IMR-90 (cell line): ENCODE data around the gene SLC24A3. TPM values are rescaled to one million over a fixed set of nuclear protein-coding genes. Genes with fewer than 3 reads are reported as not detected.
A peak's percentile ranks its signal among the peaks of the same experiment; 100 is the strongest.

ENCODE experiments used
- ATAC-seq: fragments of 200-7000 bp; cut with Tn5 transposase; 2 replicates; pipeline ENCODE4 v1.9.1; 2020; ENCODE audit warnings: low read depth, mild to moderate bottlenecking, moderate library complexity
- BruUV-seq: library from RNA; stranded (reverse); fragments of 400-500 nt; replicated peaks from 2 replicates; lab custom pipeline; 2021; lab: Mats Ljungman, UMichigan
- CTCF ChIA-PET: fragments of 300-600 bp; formaldehyde crosslinking; extraction: SDS; loops from one replicate; lab custom pipeline; 2021; ENCODE audit warnings: antibody characterized with exemption; lab: Yijun Ruan, JAX
- POLR2A ChIA-PET: fragments of 300-600 bp; sonication (Branson Sonifier 250); formaldehyde crosslinking; loops from one replicate; lab custom pipeline; 2022; ENCODE audit warnings: antibody characterized with exemption; ENCODE audit not compliant: unreplicated experiment; lab: Charles Lee
- DNase-seq: peaks from one replicate; pipeline ENCODE4 v3.0.0; 2013
- H2AFZ ChIP-seq: replicated peaks from 2 replicates; pipeline ENCODE3; 2013; ENCODE audit warnings: low read length, mild to moderate bottlenecking; ENCODE audit not compliant: poor library complexity
- H2AK5ac ChIP-seq: 2 replicates; pipeline ENCODE4 v1.6.1; 2013; ENCODE audit warnings: low read depth, low read length, inconsistent platforms
- H2AK9ac ChIP-seq: replicated peaks from 2 replicates; pipeline ENCODE3; 2013; ENCODE audit warnings: mild to moderate bottlenecking, low read depth, low read length, moderate library complexity; ENCODE audit not compliant: poor library complexity
- H2BK120ac ChIP-seq: 2 replicates; pipeline ENCODE4 v1.6.1; 2013; ENCODE audit warnings: low read depth, low read length, inconsistent platforms
- H2BK15ac ChIP-seq: 3 replicates; pipeline ENCODE4 v1.6.1; 2013; ENCODE audit warnings: low read depth, low read length, inconsistent platforms
- H2BK20ac ChIP-seq: 2 replicates; pipeline ENCODE4 v1.6.1; 2013; ENCODE audit warnings: low read depth, mild to moderate bottlenecking, inconsistent platforms, low read length, moderate library complexity
- H2BK5ac ChIP-seq: 2 replicates; pipeline ENCODE4 v1.6.1; 2013; ENCODE audit warnings: mild to moderate bottlenecking, low read depth, low read length, inconsistent platforms; ENCODE audit not compliant: poor library complexity, severe bottlenecking
- H3K14ac ChIP-seq: replicated peaks from 2 replicates; pipeline ENCODE4 v1.6.1; 2013; ENCODE audit warnings: low read depth, low read length, inconsistent platforms
- H3K18ac ChIP-seq: 2 replicates; pipeline ENCODE4 v1.6.1; 2013; ENCODE audit warnings: low read depth, low read length, control low read depth
- H3K23ac ChIP-seq: 2 replicates; pipeline ENCODE4 v1.6.1; 2013; ENCODE audit warnings: low read depth, low read length, inconsistent platforms
- H3K27ac ChIP-seq: 2 replicates; pipeline ENCODE4 v1.5.1; 2013; ENCODE audit warnings: mild to moderate bottlenecking, control low read depth, low read length; ENCODE audit not compliant: insufficient read depth
- H3K27me3 ChIP-seq: 2 replicates; pipeline ENCODE4 v1.6.1; 2013; ENCODE audit warnings: low read length; ENCODE audit not compliant: control insufficient read depth, insufficient read depth
- H3K36me3 ChIP-seq: 2 replicates; pipeline ENCODE4 v1.6.1; 2013; ENCODE audit warnings: low read length, mixed read lengths; ENCODE audit not compliant: control insufficient read depth, insufficient read depth
- H3K4ac ChIP-seq: 2 replicates; pipeline ENCODE4 v1.6.1; 2013; ENCODE audit warnings: low read depth, low read length, inconsistent platforms
- H3K4me1 ChIP-seq: 2 replicates; pipeline ENCODE4 v1.6.1; 2013; ENCODE audit warnings: low read length, mixed read lengths; ENCODE audit not compliant: control insufficient read depth, insufficient read depth
- H3K4me2 ChIP-seq: 2 replicates; pipeline ENCODE4 v1.6.1; 2013; ENCODE audit warnings: low read depth, mild to moderate bottlenecking, control low read depth, low read length, moderate library complexity
- H3K4me3 ChIP-seq: 2 replicates; pipeline ENCODE4 v1.5.1; 2013; ENCODE audit warnings: low read depth, mild to moderate bottlenecking, control low read depth, low read length, moderate library complexity; ENCODE audit not compliant: insufficient read depth
- H3K56ac ChIP-seq: 2 replicates; pipeline ENCODE4 v1.6.1; 2013; ENCODE audit warnings: low read length, inconsistent platforms; ENCODE audit not compliant: insufficient read depth; ENCODE audit errors: extremely low read depth
- H3K79me1 ChIP-seq, 2 experiments: 2 replicates each; pipeline ENCODE4 v1.6.1; 2013; ENCODE audit warnings: low read length in 2 of 2, inconsistent platforms in 1 of 2, low read depth in 1 of 2
- H3K9ac ChIP-seq: 2 replicates; pipeline ENCODE4 v1.6.1; 2013; ENCODE audit warnings: low read depth, low read length, control low read depth
- H3K9me1 ChIP-seq: 2 replicates; pipeline ENCODE4 v1.6.1; 2013; ENCODE audit warnings: low read length, inconsistent platforms; ENCODE audit not compliant: insufficient read depth
- H3K9me3 ChIP-seq: 2 replicates; pipeline ENCODE4 v1.6.1; 2013; ENCODE audit warnings: low read length; ENCODE audit not compliant: control insufficient read depth, insufficient read depth
- H4K20me1 ChIP-seq: 2 replicates; pipeline ENCODE4 v1.6.1; 2013; ENCODE audit warnings: low read length, inconsistent platforms; ENCODE audit not compliant: insufficient read depth
- H4K5ac ChIP-seq: 2 replicates; pipeline ENCODE4 v1.6.1; 2013; ENCODE audit warnings: mild to moderate bottlenecking, low read depth, low read length, control low read depth
- H4K8ac ChIP-seq, 2 experiments: 2 replicates each; pipeline ENCODE4 v1.6.1; 2013; ENCODE audit warnings: low read depth in 2 of 2, low read length in 2 of 2, control low read depth in 1 of 2, inconsistent platforms in 1 of 2
- H4K91ac ChIP-seq: 2 replicates; pipeline ENCODE4 v1.6.1; 2013; ENCODE audit warnings: low read depth, low read length, inconsistent platforms; ENCODE audit not compliant: insufficient read depth
- MXI1 ChIP-seq: IDR thresholded peaks from 2 replicates; pipeline ENCODE4 v1.6.1; 2012; ENCODE audit warnings: low read depth, mild to moderate bottlenecking, low read length, moderate library complexity, borderline replicate concordance
- RFX5 ChIP-seq: IDR thresholded peaks from 2 replicates; pipeline ENCODE4 v1.8.0; 2012; ENCODE audit warnings: low read depth, mild to moderate bottlenecking, low read length, moderate library complexity
- USF2 ChIP-seq: fragments of 150-350 bp; IDR thresholded peaks from 2 replicates; pipeline ENCODE4 v1.6.1; 2017; ENCODE audit warnings: mild to moderate bottlenecking, antibody characterized with exemption, low read length, low read depth
- WGBS, 2 experiments: methylation state at CpG; one replicate each; pipeline versions ENCODE4 v1.1.5 to v1.1.7; 2013; ENCODE audit warnings: missing lambda C conversion rate in 2 of 2; ENCODE audit not compliant: insufficient read length in 1 of 2; ENCODE audit errors: extremely low coverage in 2 of 2; 5-methylcytosine and 5-hydroxymethylcytosine counted together
- dilution Hi-C: fragments of 300-500 bp; cut with HindIII; formaldehyde crosslinking; loops from one replicate; pipeline ENCODE4 v1.14.3; 2018; ENCODE audit warnings: low sequenced_read_pairs; ENCODE audit not compliant: unreplicated experiment
- in situ Hi-C: fragments of 300-500 bp; cut with MboI; formaldehyde crosslinking; loops from 3 replicates; pipeline ENCODE4 v1.14.3; 2019; ENCODE audit warnings: low sequenced_read_pairs, inconsistent platforms, mixed read lengths
- intact Hi-C: fragments of 100-400 bp; cut with micrococcal nuclease; formaldehyde crosslinking; loops from 2 replicates; pipeline ENCODE4 v1.10.0; 2022
- polyA plus RNA-seq, 3 experiments: library from polyadenylated mRNA; depleted of rRNA; stranded (reverse); fragments of >200 nt; gene quantifications; 2 replicates each; pipeline ENCODE4 v1.2.3, GENCODE V29; 2012; ENCODE audit warnings: low replicate concordance in 1 of 3
- total RNA-seq: library from RNA; depleted of rRNA; stranded (reverse); fragments of >200 nt; gene quantifications from 2 replicates; pipeline ENCODE4 v1.2.3, GENCODE V29; 2012

The SLC24A3 gene
- total and polyA plus RNA-seq, 2 of the 4 experiments (the other 2 are of a cell fraction), result not detected

- Histone ChIP-seq H2AK9ac (no peak overlapping the region), H3K27ac (no peak overlapping the region), H3K27me3 (no peaks in the 10 kb centered on the region), H4K20me1 (no peaks in the 10 kb centered on the region), H4K5ac (no peak overlapping the region), H2BK20ac (no peak overlapping the region), H3K56ac (no peak overlapping the region), H2BK120ac (no peak overlapping the region), H3K9ac (no peak overlapping the region), H3K4me1 (no peaks in the 10 kb centered on the region), H3K14ac (no peak overlapping the region), H3K9me1 (no peaks in the 10 kb centered on the region), H3K4me3 (no peak overlapping the region), H2BK5ac (no peak overlapping the region), H3K36me3 (no peaks in the 10 kb centered on the region), H4K91ac (no peak overlapping the region), H3K18ac (no peak overlapping the region), H2BK15ac (no peak overlapping the region), H2AFZ (peak overlapping the region; percentile 43), H3K9me3 (no peaks in the 10 kb centered on the region), H4K8ac (no peak overlapping the region), H2AK5ac (no peak overlapping the region), H3K4ac (no peak overlapping the region), H3K4me2 (no peak overlapping the region), H3K23ac (no peak overlapping the region), H3K79me1 (no peaks in the 10 kb centered on the region)
- in situ Hi-C loops (no loop called here), dilution Hi-C loops (no loop called here), intact Hi-C loops (no loop called here)
- no TSS peak for BruUV-seq
- no peak for TF ChIP-seq RFX5
- no peak for TF ChIP-seq USF2
- TF ChIP-seq MXI1, result no peak
- ATAC-seq (no peak), DNase-seq (no peak)
- ChIA-PET POLR2A (no interaction called here), CTCF (no interaction called here)
- 33% methylated on average over 2 of the region's 8 CpGs; no CpG with 5 or more reads in 1 of the 2 experiments for WGBS, 2 experiments
These were observed 211.6 kb downstream of the SLC24A3 start for GRCh38 chr20:19423900-19424620.
